HG02943 (cell line): ENCODE measurements around the gene MALRD1.

ENCODE experiments used
- ATAC-seq: cut with Tn5 transposase; IDR thresholded peaks from one replicate; pipeline ENCODE4 v1.9.1; 2021; ENCODE audit warnings: mild to moderate bottlenecking, low read depth, moderate library complexity; ENCODE audit not compliant: unreplicated experiment

The MALRD1 gene

GRCh38 chr10:19556666-19557065, 508.1 kb downstream of the MALRD1 start:
- ATAC-seq = no peak

GRCh38 chr10:19561181-19561580, 512.6 kb downstream of the MALRD1 start:
- no peak for ATAC-seq

- no peak for ATAC-seq
These were observed 515.0 kb downstream of the MALRD1 start for GRCh38 chr10:19563388-19564141.

GRCh38 chr10:19570120-19570519, 521.5 kb downstream of the MALRD1 start:
- no peak for ATAC-seq

GRCh38 chr10:19570991-19571390, 522.4 kb downstream of the MALRD1 start:
- no peak for ATAC-seq

- no peak for ATAC-seq
These were observed 523.5 kb downstream of the MALRD1 start for GRCh38 chr10:19572056-19572455.

GRCh38 chr10:19576576-19576975, 528.0 kb downstream of the MALRD1 start:
- ATAC-seq = no peak

- no peak for ATAC-seq
These were observed 528.8 kb downstream of the MALRD1 start for GRCh38 chr10:19577381-19577780.

GRCh38 chr10:19577807-19578206, 529.2 kb downstream of the MALRD1 start:
- no peak for ATAC-seq

- no peak for ATAC-seq
These were observed 530.0 kb downstream of the MALRD1 start for GRCh38 chr10:19578571-19578970.

- ATAC-seq = no peak
These were observed 531.4 kb downstream of the MALRD1 start for GRCh38 chr10:19579761-19580545.

- ATAC-seq = no peak
These were observed 532.1 kb downstream of the MALRD1 start for GRCh38 chr10:19580691-19581090.

- no peak for ATAC-seq
These were observed 540.0 kb downstream of the MALRD1 start for GRCh38 chr10:19588608-19589007.

GRCh38 chr10:19592276-19592675, 543.7 kb downstream of the MALRD1 start:
- ATAC-seq = no peak

- no peak for ATAC-seq
These were observed 546.7 kb downstream of the MALRD1 start for GRCh38 chr10:19595212-19595845.

- ATAC-seq = no peak
These were observed 557.2 kb downstream of the MALRD1 start for GRCh38 chr10:19605806-19606205.

- no peak for ATAC-seq
These were observed 558.4 kb downstream of the MALRD1 start for GRCh38 chr10:19606968-19607367.

GRCh38 chr10:19611775-19612174, 563.2 kb downstream of the MALRD1 start:
- ATAC-seq = no peak

- no peak for ATAC-seq
These were observed 568.4 kb downstream of the MALRD1 start for GRCh38 chr10:19616966-19617365.

- ATAC-seq = no peak
These were observed 572.2 kb downstream of the MALRD1 start for GRCh38 chr10:19620811-19621210.

GRCh38 chr10:19623321-19623720, 574.7 kb downstream of the MALRD1 start:
- ATAC-seq = no peak
